ENCODE results near the gene CLCN2.

The CLCN2 gene

GRCh38 chr3:184333190-184333589 is 28.2 kb downstream of the CLCN2 start:
- Histone ChIP-seq H2AFZ (ENCODE audit: low read depth, low read length) (no peak overlapping the region), H3K27me3 (ENCODE audit: insufficient read depth, low read length) (no peaks in the 10 kb centered on the region), H3K4me3 (ENCODE audit: low read length) (no peak overlapping the region), H3K36me3 (ENCODE audit: insufficient read depth, low read length) (peaks cover 58% of the 10 kb centered on the region), H3K4me1 (ENCODE audit: insufficient read depth, low read length) (peaks cover 20% of the 10 kb centered on the region), H3K9me3 (ENCODE audit: low read length) (no peaks in the 10 kb centered on the region)

DNA sequence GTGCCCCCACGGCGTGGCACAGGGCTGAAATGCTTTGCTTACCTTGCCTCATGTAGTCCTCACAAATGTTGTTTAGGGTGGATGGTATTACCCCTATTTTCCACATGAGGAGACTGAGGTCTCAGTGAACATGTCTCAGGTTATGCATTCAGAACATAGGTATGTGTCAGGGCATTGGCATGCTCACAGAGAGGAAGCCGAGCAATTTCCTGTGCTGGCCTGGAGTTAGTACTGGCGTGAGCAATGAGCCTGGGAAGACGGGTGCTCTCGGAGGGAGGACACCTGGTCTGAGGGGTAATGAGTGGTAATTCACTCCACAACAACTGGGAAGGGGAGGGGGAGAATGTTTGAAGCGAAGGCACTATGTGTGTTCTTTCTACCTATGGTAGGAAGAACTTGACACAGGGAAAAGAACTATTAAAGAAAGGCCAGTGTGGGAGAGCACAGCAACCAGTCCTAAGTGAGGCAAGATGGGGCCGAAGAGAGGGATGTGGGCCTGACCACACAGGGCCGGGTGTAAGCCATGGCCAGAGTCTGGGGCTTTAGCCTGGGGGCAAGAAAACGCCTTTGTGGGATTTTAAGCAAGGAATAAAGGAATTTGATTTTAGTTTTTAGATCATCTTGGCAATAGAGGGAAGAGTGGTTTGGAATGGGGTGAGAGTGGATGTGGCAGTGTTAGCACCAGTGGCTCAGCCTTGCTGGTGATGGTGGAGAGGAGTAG is 28.9 kb downstream of the CLCN2 start:
- Histone ChIP-seq H3K4me3 (ENCODE audit: low read length) (no peak overlapping the region), H3K4me1 (ENCODE audit: insufficient read depth, low read length) (peaks cover 14% of the 10 kb centered on the region)

GRCh38 chr3:184328516-184328915 is 32.9 kb downstream of the CLCN2 start:
- Histone ChIP-seq H2AFZ (ENCODE audit: low read depth, low read length) (no peak overlapping the region), H3K27me3 (ENCODE audit: insufficient read depth, low read length) (no peaks in the 10 kb centered on the region), H3K4me1 (ENCODE audit: insufficient read depth, low read length) (no peaks in the 10 kb centered on the region), H3K4me3 (ENCODE audit: low read length) (no peak overlapping the region), H3K36me3 (ENCODE audit: insufficient read depth, low read length) (peaks cover 89% of the 10 kb centered on the region), H3K9me3 (ENCODE audit: low read length) (no peaks in the 10 kb centered on the region)

More for the DNA sequence above, 28.9 kb downstream of the CLCN2 start:
- Histone ChIP-seq H3K36me3 (ENCODE audit: insufficient read depth, low read length) (peaks cover 64% of the 10 kb centered on the region), H3K27me3 (ENCODE audit: insufficient read depth, low read length) (no peaks in the 10 kb centered on the region), H3K9me3 (ENCODE audit: low read length) (no peaks in the 10 kb centered on the region), H2AFZ (ENCODE audit: low read depth, low read length) (no peak overlapping the region)

DNA sequence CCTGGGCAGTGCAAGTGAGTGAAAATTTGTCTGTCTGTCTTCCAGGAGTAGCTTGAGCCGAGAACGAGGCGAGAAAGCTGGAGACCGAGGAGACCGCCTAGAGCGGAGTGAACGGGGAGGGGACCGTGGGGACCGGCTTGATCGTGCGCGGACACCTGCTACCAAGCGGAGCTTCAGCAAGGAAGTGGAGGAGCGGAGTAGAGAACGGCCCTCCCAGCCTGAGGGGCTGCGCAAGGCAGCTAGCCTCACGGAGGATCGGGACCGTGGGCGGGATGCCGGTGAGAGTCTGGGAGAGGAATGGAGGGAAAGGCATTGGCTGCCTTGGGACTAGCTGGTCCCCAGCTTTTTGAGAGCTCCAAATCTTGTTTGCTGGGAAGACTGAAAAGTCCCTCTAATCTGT is 34.2 kb downstream of the CLCN2 start:
- no peaks in the 10 kb centered on the region for H3K4me1 ChIP-seq (ENCODE audit: insufficient read depth, low read length)
- no peaks in the 10 kb centered on the region for H3K9me3 ChIP-seq (ENCODE audit: low read length)
- peaks cover 90% of the 10 kb centered on the region for H3K36me3 ChIP-seq (ENCODE audit: insufficient read depth, low read length)
- H2AFZ ChIP-seq (ENCODE audit: low read depth, low read length), result no peak overlapping the region
- H3K27me3 ChIP-seq (ENCODE audit: insufficient read depth, low read length), result no peaks in the 10 kb centered on the region
- H3K4me3 ChIP-seq (ENCODE audit: low read length), result no peak overlapping the region

DNA sequence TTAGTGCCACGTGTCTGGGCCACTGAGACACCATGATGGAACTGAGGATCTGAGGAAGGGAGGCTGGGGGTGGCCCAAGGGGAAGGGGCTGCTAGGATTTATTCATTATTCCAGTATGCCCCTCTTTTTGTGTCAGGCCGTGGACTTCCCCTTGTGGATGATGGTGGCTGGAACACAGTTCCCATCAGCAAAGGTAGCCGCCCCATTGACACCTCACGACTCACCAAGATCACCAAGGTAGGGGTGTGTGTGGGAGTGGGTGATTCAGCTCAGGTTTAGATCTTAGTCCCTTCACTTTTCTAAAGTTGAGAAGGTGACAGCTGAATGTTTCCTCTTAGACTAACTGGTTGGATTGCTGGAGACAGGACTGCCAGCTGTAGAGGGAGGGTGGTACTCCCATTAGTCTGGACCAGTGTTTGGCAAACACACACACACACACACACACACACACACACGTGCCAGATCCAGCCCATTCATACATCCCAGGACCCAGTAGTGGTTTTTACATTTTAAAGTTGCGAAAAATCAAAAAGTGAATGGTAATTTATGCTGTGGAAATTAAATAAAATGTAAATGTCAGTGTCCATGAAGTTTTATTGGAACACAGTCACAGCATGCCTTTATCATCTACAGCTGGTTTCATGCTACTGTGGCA is 35.6 kb downstream of the CLCN2 start:
- Histone ChIP-seq H3K27me3 (ENCODE audit: insufficient read depth, low read length) (no peaks in the 10 kb centered on the region), H3K4me1 (ENCODE audit: insufficient read depth, low read length) (no peaks in the 10 kb centered on the region), H2AFZ (ENCODE audit: low read depth, low read length) (no peak overlapping the region), H3K9me3 (ENCODE audit: low read length) (no peaks in the 10 kb centered on the region), H3K4me3 (ENCODE audit: low read length) (no peak overlapping the region), H3K36me3 (ENCODE audit: insufficient read depth, low read length) (peaks cover 90% of the 10 kb centered on the region)

DNA sequence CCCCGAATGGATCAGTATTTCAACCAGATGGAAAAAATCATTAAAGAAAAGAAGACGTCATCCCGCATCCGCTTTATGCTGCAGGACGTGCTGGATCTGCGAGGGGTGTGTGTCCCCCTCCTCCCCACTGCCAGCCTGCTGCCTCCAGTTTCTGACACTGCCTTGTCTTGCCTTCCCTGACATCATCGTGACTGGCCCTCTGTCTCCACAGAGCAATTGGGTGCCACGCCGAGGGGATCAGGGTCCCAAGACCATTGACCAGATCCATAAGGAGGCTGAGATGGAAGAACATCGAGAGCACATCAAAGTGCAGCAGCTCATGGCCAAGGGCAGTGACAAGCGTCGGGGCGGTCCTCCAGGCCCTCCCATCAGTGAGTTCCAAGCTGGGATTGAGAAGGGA is 36.1 kb downstream of the CLCN2 start:
- H3K4me3 ChIP-seq (ENCODE audit: low read length), result no peak overlapping the region
- H3K4me1 ChIP-seq (ENCODE audit: insufficient read depth, low read length), result no peaks in the 10 kb centered on the region
- peaks cover 93% of the 10 kb centered on the region for H3K36me3 ChIP-seq (ENCODE audit: insufficient read depth, low read length)
- no peaks in the 10 kb centered on the region for H3K9me3 ChIP-seq (ENCODE audit: low read length)
- H2AFZ ChIP-seq (ENCODE audit: low read depth, low read length), result no peak overlapping the region
- no peaks in the 10 kb centered on the region for H3K27me3 ChIP-seq (ENCODE audit: insufficient read depth, low read length)

DNA sequence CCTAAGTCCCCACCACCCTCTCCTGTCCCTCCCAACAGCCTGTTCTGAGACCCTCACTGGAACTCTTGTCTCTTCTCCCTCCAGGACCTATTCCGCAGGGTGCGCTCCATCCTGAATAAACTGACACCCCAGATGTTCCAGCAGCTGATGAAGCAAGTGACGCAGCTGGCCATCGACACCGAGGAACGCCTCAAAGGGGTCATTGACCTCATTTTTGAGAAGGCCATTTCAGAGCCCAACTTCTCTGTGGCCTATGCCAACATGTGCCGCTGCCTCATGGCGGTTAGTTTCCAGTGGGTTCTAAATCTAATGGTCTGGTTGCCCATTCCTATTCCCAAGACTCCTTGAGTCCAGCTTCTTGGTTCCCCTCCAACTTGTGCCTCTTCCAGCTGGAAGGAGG is 37.7 kb downstream of the CLCN2 start:
- H2AFZ ChIP-seq (ENCODE audit: low read depth, low read length), result no peak overlapping the region
- no peaks in the 10 kb centered on the region for H3K9me3 ChIP-seq (ENCODE audit: low read length)
- no peak overlapping the region for H3K4me3 ChIP-seq (ENCODE audit: low read length)
- peaks cover 94% of the 10 kb centered on the region for H3K36me3 ChIP-seq (ENCODE audit: insufficient read depth, low read length)
- H3K27me3 ChIP-seq (ENCODE audit: insufficient read depth, low read length), result no peaks in the 10 kb centered on the region
- no peaks in the 10 kb centered on the region for H3K4me1 ChIP-seq (ENCODE audit: insufficient read depth, low read length)

GRCh38 chr3:184322731-184323487 is 38.5 kb downstream of the CLCN2 start:
- H3K36me3 ChIP-seq (ENCODE audit: insufficient read depth, low read length), result peaks cover 87% of the 10 kb centered on the region
- H3K4me1 ChIP-seq (ENCODE audit: insufficient read depth, low read length), result no peaks in the 10 kb centered on the region
- H3K4me3 ChIP-seq (ENCODE audit: low read length), result no peak overlapping the region
- no peaks in the 10 kb centered on the region for H3K9me3 ChIP-seq (ENCODE audit: low read length)
- no peak overlapping the region for H2AFZ ChIP-seq (ENCODE audit: low read depth, low read length)
- H3K27me3 ChIP-seq (ENCODE audit: insufficient read depth, low read length), result no peaks in the 10 kb centered on the region

GRCh38 chr3:184321666-184322065 is 39.7 kb downstream of the CLCN2 start:
- Histone ChIP-seq H2AFZ (ENCODE audit: low read depth, low read length) (no peak overlapping the region), H3K27me3 (ENCODE audit: insufficient read depth, low read length) (no peaks in the 10 kb centered on the region), H3K36me3 (ENCODE audit: insufficient read depth, low read length) (peaks cover 87% of the 10 kb centered on the region), H3K4me3 (ENCODE audit: low read length) (no peak overlapping the region), H3K4me1 (ENCODE audit: insufficient read depth, low read length) (peaks cover 4% of the 10 kb centered on the region), H3K9me3 (ENCODE audit: low read length) (no peaks in the 10 kb centered on the region)

- no peaks in the 10 kb centered on the region for H3K9me3 ChIP-seq (ENCODE audit: low read length)
- H3K36me3 ChIP-seq (ENCODE audit: insufficient read depth, low read length), result peaks cover 81% of the 10 kb centered on the region
- H2AFZ ChIP-seq (ENCODE audit: low read depth, low read length), result no peak overlapping the region
- no peaks in the 10 kb centered on the region for H3K27me3 ChIP-seq (ENCODE audit: insufficient read depth, low read length)
- peaks cover 20% of the 10 kb centered on the region for H3K4me1 ChIP-seq (ENCODE audit: insufficient read depth, low read length)
- H3K4me3 ChIP-seq (ENCODE audit: low read length), result no peak overlapping the region
Measured at GRCh38 chr3:184320104-184320445, 41.3 kb downstream of the CLCN2 start.

GRCh38 chr3:184317201-184317600 is 44.2 kb downstream of the CLCN2 start:
- Histone ChIP-seq H3K27me3 (ENCODE audit: insufficient read depth, low read length) (no peaks in the 10 kb centered on the region), H3K4me1 (ENCODE audit: insufficient read depth, low read length) (peaks cover 20% of the 10 kb centered on the region), H3K4me3 (ENCODE audit: low read length) (no peak overlapping the region), H3K36me3 (ENCODE audit: insufficient read depth, low read length) (peaks cover 53% of the 10 kb centered on the region), H3K9me3 (ENCODE audit: low read length) (no peaks in the 10 kb centered on the region), H2AFZ (ENCODE audit: low read depth, low read length) (no peak overlapping the region)

- peaks cover 49% of the 10 kb centered on the region for H3K36me3 ChIP-seq (ENCODE audit: insufficient read depth, low read length)
- H3K4me3 ChIP-seq (ENCODE audit: low read length), result peak overlapping the region; percentile 67
Measured at GRCh38 chr3:184316792-184317191, 44.6 kb downstream of the CLCN2 start.

GRCh38 chr3:184315871-184316661 is 45.3 kb downstream of the CLCN2 start:
- H3K4me1 ChIP-seq (ENCODE audit: insufficient read depth, low read length), result peaks cover 20% of the 10 kb centered on the region
- no peaks in the 10 kb centered on the region for H3K27me3 ChIP-seq (ENCODE audit: insufficient read depth, low read length)
- no peak overlapping the region for H2AFZ ChIP-seq (ENCODE audit: low read depth, low read length)
- H3K4me3 ChIP-seq (ENCODE audit: low read length), result peak overlapping the region; percentile 67
- H3K9me3 ChIP-seq (ENCODE audit: low read length), result no peaks in the 10 kb centered on the region
- peaks cover 42% of the 10 kb centered on the region for H3K36me3 ChIP-seq (ENCODE audit: insufficient read depth, low read length)

More at GRCh38 chr3:184316792-184317191, 44.6 kb downstream of the CLCN2 start:
- H2AFZ ChIP-seq (ENCODE audit: low read depth, low read length), result no peak overlapping the region
- no peaks in the 10 kb centered on the region for H3K9me3 ChIP-seq (ENCODE audit: low read length)
- peaks cover 20% of the 10 kb centered on the region for H3K4me1 ChIP-seq (ENCODE audit: insufficient read depth, low read length)
- H3K27me3 ChIP-seq (ENCODE audit: insufficient read depth, low read length), result no peaks in the 10 kb centered on the region

All from neuron (in vitro differentiated cells).